Measurements from ENCODE around the gene ERP27. TPM values are rescaled to one million over a fixed set of nuclear protein-coding genes. Genes with fewer than 3 reads are reported as not detected.

Gene ERP27
- total RNA-seq, 1 donor from 2014 or later = 1.0 TPM

DNA sequence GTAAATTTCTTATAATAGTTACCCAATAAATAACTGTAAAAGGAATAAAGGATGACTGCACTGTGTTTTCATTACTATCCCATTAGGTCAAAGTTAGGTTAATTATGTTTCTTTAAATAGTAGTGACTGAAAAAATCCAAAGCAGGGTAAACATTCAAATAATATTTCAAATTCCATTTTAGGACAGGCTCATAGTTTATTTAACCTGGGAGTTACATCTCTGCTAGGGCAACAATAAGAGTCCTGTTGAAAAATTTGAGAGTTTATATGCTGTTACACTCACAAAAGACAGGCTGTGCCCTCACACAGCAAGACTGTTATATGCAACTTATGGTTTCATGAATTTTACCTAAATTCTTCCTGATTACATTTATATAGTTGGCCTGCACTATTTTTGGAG lies 8.0 kb downstream of the ERP27 start:
- no peaks in the 10 kb centered on the region for H3K9me3 ChIP-seq (ENCODE audit: insufficient read depth, low read depth, low read length)
- Mint-ChIP-seq H3K4me3 (ENCODE audit: unreplicated experiment) (no peak overlapping the region), H3K9me3 (ENCODE audit: unreplicated experiment) (no peaks in the 10 kb centered on the region), H3K27me3 (ENCODE audit: low read depth, unreplicated experiment) (no peaks in the 10 kb centered on the region), H3K4me1 (ENCODE audit: low read depth, unreplicated experiment) (peaks cover 4% of the 10 kb centered on the region), H3K36me3 (ENCODE audit: low read depth, unreplicated experiment) (no peaks in the 10 kb centered on the region), H3K27ac (ENCODE audit: unreplicated experiment) (no peak overlapping the region)
- no peak overlapping the region for H3K4me2 ChIP-seq (ENCODE audit: low read length)
- no peak overlapping the region for H3K4me3 ChIP-seq (ENCODE audit: insufficient read depth, low read depth, low read length)
- H3K27ac ChIP-seq (ENCODE audit: low read depth, low read length) = no peak overlapping the region
- TF ChIP-seq, protein P1, sequence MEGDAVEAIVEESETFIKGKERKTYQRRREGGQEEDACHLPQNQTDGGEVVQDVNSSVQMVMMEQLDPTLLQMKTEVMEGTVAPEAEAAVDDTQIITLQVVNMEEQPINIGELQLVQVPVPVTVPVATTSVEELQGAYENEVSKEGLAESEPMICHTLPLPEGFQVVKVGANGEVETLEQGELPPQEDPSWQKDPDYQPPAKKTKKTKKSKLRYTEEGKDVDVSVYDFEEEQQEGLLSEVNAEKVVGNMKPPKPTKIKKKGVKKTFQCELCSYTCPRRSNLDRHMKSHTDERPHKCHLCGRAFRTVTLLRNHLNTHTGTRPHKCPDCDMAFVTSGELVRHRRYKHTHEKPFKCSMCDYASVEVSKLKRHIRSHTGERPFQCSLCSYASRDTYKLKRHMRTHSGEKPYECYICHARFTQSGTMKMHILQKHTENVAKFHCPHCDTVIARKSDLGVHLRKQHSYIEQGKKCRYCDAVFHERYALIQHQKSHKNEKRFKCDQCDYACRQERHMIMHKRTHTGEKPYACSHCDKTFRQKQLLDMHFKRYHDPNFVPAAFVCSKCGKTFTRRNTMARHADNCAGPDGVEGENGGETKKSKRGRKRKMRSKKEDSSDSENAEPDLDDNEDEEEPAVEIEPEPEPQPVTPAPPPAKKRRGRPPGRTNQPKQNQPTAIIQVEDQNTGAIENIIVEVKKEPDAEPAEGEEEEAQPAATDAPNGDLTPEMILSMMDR (IDR thresholded peaks at IDR 0.05; ENCODE audit: insufficient read depth, low read depth, low read length) = no peak
- no peak for TF ChIP-seq EZH2 (IDR thresholded peaks at IDR 0.05; ENCODE audit: insufficient read depth, low read length)
- DNase-seq (ENCODE audit: low read depth) (peak; percentile 15), FAIRE-seq (no peak)
- no peaks in the 10 kb centered on the region for H3K27me3 ChIP-seq (ENCODE audit: insufficient read depth, low read length)
- H4K20me1 ChIP-seq (ENCODE audit: insufficient read depth, low read length) = no peaks in the 10 kb centered on the region
- H2AFZ ChIP-seq (ENCODE audit: low read depth, low read length) = no peak overlapping the region
- no peak overlapping the region for H3K9ac ChIP-seq (ENCODE audit: low read length)
- H3K79me2 ChIP-seq (ENCODE audit: insufficient read depth, low read length) = no peaks in the 10 kb centered on the region
- no peaks in the 10 kb centered on the region for H3K36me3 ChIP-seq (ENCODE audit: insufficient read depth, low read length)
- no peaks in the 10 kb centered on the region for H3K4me1 ChIP-seq (ENCODE audit: insufficient read depth, low read length)

DNA sequence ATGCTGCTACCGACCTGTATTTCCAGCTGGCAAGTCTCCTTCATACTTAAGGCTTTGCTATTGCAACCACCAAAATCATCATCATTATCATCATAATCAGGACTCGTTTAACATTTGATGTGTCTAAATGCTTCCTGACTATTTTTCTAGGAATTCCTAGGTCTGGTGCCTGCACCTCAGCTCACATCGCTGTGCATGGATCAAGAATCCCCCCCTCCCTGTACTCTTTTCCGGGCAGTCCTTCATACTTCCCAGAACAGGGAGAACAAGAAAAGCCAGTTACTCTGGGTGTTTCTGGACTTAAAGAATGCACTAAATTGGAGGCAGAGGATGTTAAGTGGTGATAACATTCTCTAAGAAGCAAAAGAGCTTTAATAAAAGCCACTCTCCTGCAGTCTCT lies 9.4 kb downstream of the ERP27 start:
- Histone ChIP-seq H4K20me1 (ENCODE audit: insufficient read depth, low read length) (no peaks in the 10 kb centered on the region), H3K4me2 (ENCODE audit: low read length) (no peak overlapping the region), H3K27me3 (ENCODE audit: insufficient read depth, low read length) (no peaks in the 10 kb centered on the region), H2AFZ (ENCODE audit: low read depth, low read length) (no peak overlapping the region), H3K4me1 (ENCODE audit: insufficient read depth, low read length) (no peaks in the 10 kb centered on the region), H3K36me3 (ENCODE audit: insufficient read depth, low read length) (no peaks in the 10 kb centered on the region), H3K9me3 (ENCODE audit: insufficient read depth, low read depth, low read length) (no peaks in the 10 kb centered on the region), H3K9ac (ENCODE audit: low read length) (no peak overlapping the region), H3K27ac (ENCODE audit: low read depth, low read length) (no peak overlapping the region), H3K4me3 (ENCODE audit: insufficient read depth, low read depth, low read length) (no peak overlapping the region), H3K79me2 (ENCODE audit: insufficient read depth, low read length) (no peaks in the 10 kb centered on the region)
- H3K27ac Mint-ChIP-seq (ENCODE audit: unreplicated experiment) = no peak overlapping the region
- H3K4me1 Mint-ChIP-seq (ENCODE audit: low read depth, unreplicated experiment) = no peaks in the 10 kb centered on the region
- H3K4me3 Mint-ChIP-seq (ENCODE audit: unreplicated experiment) = no peak overlapping the region
- no peaks in the 10 kb centered on the region for H3K9me3 Mint-ChIP-seq (ENCODE audit: unreplicated experiment)
- no peaks in the 10 kb centered on the region for H3K27me3 Mint-ChIP-seq (ENCODE audit: low read depth, unreplicated experiment)
- TF ChIP-seq, protein P1 (IDR thresholded peaks at IDR 0.05; ENCODE audit: insufficient read depth, low read depth, low read length) = no peak
- no peak for TF ChIP-seq EZH2 (IDR thresholded peaks at IDR 0.05; ENCODE audit: insufficient read depth, low read length)
- FAIRE-seq (no peak), DNase-seq (ENCODE audit: low read depth) (peak; percentile 18)
- H3K36me3 Mint-ChIP-seq (ENCODE audit: low read depth, unreplicated experiment) = no peaks in the 10 kb centered on the region

DNA sequence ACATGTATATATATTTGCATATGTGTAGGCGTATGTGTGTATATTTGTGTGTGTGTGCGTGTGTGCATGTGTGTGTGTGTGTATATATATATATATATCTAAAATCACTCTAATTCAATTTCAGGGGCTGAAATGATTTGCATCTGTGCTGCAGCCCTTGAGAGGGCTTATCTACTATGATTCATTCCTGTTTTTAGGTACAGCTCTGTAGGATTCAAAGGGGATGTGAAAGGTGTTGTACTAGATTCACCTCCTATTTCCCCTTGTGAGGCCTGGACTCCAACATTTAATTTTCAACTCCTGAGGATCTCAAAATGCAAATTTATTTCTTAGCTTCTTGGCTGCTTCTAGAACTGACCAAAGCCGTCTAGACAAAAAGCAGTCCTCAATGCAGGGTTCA lies 11.1 kb downstream of the ERP27 start:
- Histone ChIP-seq H3K9me3 (ENCODE audit: insufficient read depth, low read depth, low read length) (no peaks in the 10 kb centered on the region), H4K20me1 (ENCODE audit: insufficient read depth, low read length) (no peaks in the 10 kb centered on the region), H3K79me2 (ENCODE audit: insufficient read depth, low read length) (no peaks in the 10 kb centered on the region), H3K9ac (ENCODE audit: low read length) (no peak overlapping the region), H3K36me3 (ENCODE audit: insufficient read depth, low read length) (no peaks in the 10 kb centered on the region), H3K4me3 (ENCODE audit: insufficient read depth, low read depth, low read length) (no peak overlapping the region), H3K27ac (ENCODE audit: low read depth, low read length) (no peak overlapping the region), H3K4me1 (ENCODE audit: insufficient read depth, low read length) (no peaks in the 10 kb centered on the region), H3K27me3 (ENCODE audit: insufficient read depth, low read length) (no peaks in the 10 kb centered on the region), H2AFZ (ENCODE audit: low read depth, low read length) (no peak overlapping the region), H3K4me2 (ENCODE audit: low read length) (no peak overlapping the region)
- Mint-ChIP-seq H3K27me3 (ENCODE audit: low read depth, unreplicated experiment) (no peaks in the 10 kb centered on the region), H3K4me1 (ENCODE audit: low read depth, unreplicated experiment) (no peaks in the 10 kb centered on the region), H3K4me3 (ENCODE audit: unreplicated experiment) (no peak overlapping the region), H3K9me3 (ENCODE audit: unreplicated experiment) (no peaks in the 10 kb centered on the region), H3K36me3 (ENCODE audit: low read depth, unreplicated experiment) (no peaks in the 10 kb centered on the region), H3K27ac (ENCODE audit: unreplicated experiment) (no peak overlapping the region)
- TF ChIP-seq, protein P1 (IDR thresholded peaks at IDR 0.05; ENCODE audit: insufficient read depth, low read depth, low read length) = no peak
- no peak for TF ChIP-seq EZH2 (IDR thresholded peaks at IDR 0.05; ENCODE audit: insufficient read depth, low read length)
- FAIRE-seq (no peak), DNase-seq (ENCODE audit: low read depth) (no peak)

All from astrocyte (in vitro differentiated cells and primary cell).